Gastroesophageal sphincter (tissue), 4 donors: Measurements from ENCODE around the gene FAM171A1. TPM values are rescaled to one million over a fixed set of nuclear protein-coding genes. Genes with fewer than 3 reads are reported as not detected.
A peak's percentile ranks its signal among the peaks of the same experiment; 100 is the strongest.

Experiments
- ATAC-seq: fragments of 150-250 bp; one replicate; pipeline ENCODE4 v1.9.1; 2016; ENCODE audit warnings: mild to moderate bottlenecking, moderate library complexity
- H3K27ac ChIP-seq, 4 donors: fragments of 200-600 bp; sonication (generic) in 3 of 4; 1 replicate in 3 of 4; 2 replicates in 1 of 4; pipeline ENCODE4 v1.5.1; 2016 to 2019
- H3K27me3 ChIP-seq: fragments of 200-600 bp; sonication (generic); one replicate; pipeline ENCODE4 v1.5.1; 2019
- H3K36me3 ChIP-seq, 2 donors: fragments of 200-600 bp; sonication (generic); one replicate each; pipeline ENCODE4 v1.5.1; 2019; ENCODE audit warnings: control low read depth in 1 of 2
- H3K4me1 ChIP-seq, 3 donors: fragments of 200-600 bp; sonication (generic); 1 replicate in 2 of 3; 2 replicates in 1 of 3; pipeline ENCODE4 v1.5.1; 2016 to 2019; ENCODE audit warnings: control low read depth in 2 of 3
- H3K4me3 ChIP-seq, 2 donors: fragments of 200-600 bp; sonication (generic); one replicate each; pipeline ENCODE4 v1.5.1; 2019; ENCODE audit warnings: mild to moderate bottlenecking in 1 of 2, moderate library complexity in 1 of 2
- H3K9me3 ChIP-seq, 3 donors: fragments of 200-600 bp; sonication (generic); one replicate each; pipeline ENCODE4 v1.5.1; 2017 to 2019; ENCODE audit warnings: control low read depth in 2 of 3
- EP300 ChIP-seq: sonication (generic); formaldehyde crosslinking; IDR thresholded peaks from one replicate; pipeline ENCODE4 v1.6.1; 2017; ENCODE audit warnings: antibody characterized with exemption, mild to moderate bottlenecking
- POLR2A ChIP-seq, 2 donors: fragments of 450-650 bp; IDR thresholded peaks; one replicate each; pipeline ENCODE4 v1.6.1; 2017; ENCODE audit warnings: antibody characterized with exemption in 2 of 2, mild to moderate bottlenecking in 2 of 2, moderate library complexity in 1 of 2
- POLR2AphosphoS5 ChIP-seq: sonication (generic); formaldehyde crosslinking; IDR thresholded peaks from one replicate; pipeline ENCODE4 v1.6.1; 2017; ENCODE audit warnings: antibody characterized with exemption
- WGBS, 2 donors: methylation state at CpG; one replicate each; pipeline ENCODE4 v1.1.5; 2018; ENCODE audit warnings: low coverage in 1 of 2; 5-methylcytosine and 5-hydroxymethylcytosine counted together
- total RNA-seq, 4 donors: library from RNA; depleted of rRNA; stranded (reverse); fragments of >200 nt; gene quantifications; one replicate each; pipeline ENCODE4 v1.1.0, GENCODE V29; 2016
- TF ChIP-seq, protein P1 (sequence below), 4 experiments: fragments of 200-600 bp in 2 of 4; fragments of 450-650 bp in 2 of 4; sonication (generic) in 1 of 4; IDR thresholded peaks; one replicate each; pipeline ENCODE4 v1.5.1; 2017 to 2019; ENCODE audit warnings: antibody characterized with exemption in 4 of 4, mild to moderate bottlenecking in 2 of 4, moderate library complexity in 2 of 4

Gene FAM171A1
- total RNA-seq, 4 donors from 2014 or later = 5.0 to 15.5 (median 13.6) TPM

DNA sequence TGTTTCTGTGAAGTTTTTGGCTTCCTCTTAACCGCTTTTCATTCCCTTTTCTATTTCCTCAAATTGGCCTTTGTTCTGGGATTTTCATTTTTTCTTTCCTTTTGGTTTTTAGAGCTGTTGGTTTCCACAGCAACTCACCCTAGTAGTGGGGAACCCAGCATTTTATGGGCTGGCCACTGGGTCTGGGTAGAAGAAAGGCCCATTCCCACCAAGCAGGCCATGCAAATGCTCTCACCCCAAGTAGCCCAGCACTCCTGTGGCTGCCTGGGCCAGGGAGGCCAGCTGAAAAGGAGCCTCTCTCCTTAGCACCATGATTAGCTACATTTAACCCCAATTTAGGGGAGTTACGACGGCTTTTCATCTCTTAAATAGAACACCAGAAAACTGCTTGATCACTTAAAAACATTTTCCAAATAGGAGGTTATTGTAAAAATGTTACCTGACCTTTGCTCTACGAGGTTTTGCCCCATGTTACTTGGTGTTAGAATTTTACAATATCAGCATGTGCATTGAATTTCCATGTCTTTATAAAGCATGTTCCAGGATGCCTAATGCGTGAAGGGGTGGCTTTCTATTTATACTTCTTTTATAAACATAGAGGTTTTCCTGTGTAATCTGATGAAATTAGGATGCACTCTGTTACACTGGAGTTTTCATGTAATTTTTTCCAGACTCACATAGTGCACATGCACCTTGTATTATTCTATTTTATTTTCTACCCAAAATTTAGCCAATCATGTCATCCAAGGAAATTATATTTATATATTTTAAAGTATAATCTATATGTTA is 75.4 kb downstream of the FAM171A1 start:
- peak overlapping the region in 2 of 4 donors; percentile 11 to 29 for H3K27ac ChIP-seq
- H3K9me3 ChIP-seq = no peaks in the 10 kb centered on the region
- no peaks in the 10 kb centered on the region for H3K27me3 ChIP-seq
- no peak overlapping the region for H3K4me3 ChIP-seq
- 74 to 100% methylated on average over 3 to 5 of the region's 5 CpGs for whole genome bisulfite sequencing, 2 donors
- no peak for ATAC-seq
- TF ChIP-seq POLR2A (IDR thresholded peaks at IDR 0.05) (no peak), EP300 (no peak), POLR2AphosphoS5 (no peak)
- peaks cover 0 to 16% (median 0%) of the 10 kb centered on the region in 3 donors for H3K4me1 ChIP-seq
- H3K36me3 ChIP-seq = no peaks in the 10 kb centered on the region

DNA sequence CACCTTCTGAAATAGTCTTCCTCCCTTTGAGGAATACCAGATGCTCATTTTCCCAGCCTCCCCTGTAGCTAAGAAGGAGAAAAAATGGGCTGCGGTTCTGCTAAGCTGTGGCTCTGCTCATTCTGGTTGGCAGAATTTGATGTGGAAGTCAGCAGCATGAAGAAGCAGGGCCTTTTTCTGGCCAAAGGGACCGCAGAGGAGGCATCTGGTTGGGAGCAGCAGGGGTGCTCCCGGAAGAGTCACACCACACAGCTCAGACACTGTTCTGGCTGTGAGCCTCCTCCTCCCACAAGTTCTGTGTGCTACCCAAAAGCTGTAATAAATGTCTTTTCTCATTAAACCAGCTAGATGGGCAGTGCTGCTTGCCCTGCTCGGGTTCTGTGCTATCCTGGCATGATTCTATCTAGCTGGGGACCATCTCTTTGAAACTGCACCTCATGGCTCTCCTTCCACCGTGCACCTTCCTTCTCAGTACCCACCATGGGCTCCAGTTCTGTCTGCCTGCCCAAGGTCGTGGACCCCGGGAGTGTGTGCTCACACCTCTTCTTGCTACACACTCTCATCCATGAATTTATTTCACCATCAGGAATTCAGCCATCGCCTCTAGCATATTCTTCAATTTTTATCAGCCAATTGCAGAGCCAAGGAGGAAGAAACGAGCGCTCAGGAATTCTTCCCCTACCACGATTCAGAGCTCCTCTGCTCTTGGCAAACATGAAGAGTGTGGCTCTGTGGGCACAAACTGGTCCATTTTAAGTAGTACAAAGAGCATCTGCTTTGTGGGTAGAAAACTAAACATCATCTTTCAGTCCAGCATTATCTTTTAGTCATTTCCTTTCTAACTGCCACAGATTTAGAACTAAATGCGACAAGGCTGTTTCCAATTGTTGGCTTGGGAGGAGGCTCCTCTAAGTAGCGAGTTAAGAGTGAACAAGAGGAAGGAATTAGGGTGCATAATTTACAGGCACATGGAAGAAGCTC is 76.9 kb downstream of the FAM171A1 start:
- 56 to 79% methylated on average over 8 to 12 of the region's 13 CpGs for WGBS, 2 donors
- TF ChIP-seq POLR2A (IDR thresholded peaks at IDR 0.05) = no peak
- TF ChIP-seq EP300 = no peak
- TF ChIP-seq POLR2AphosphoS5 = no peak
- TF ChIP-seq, protein P1, sequence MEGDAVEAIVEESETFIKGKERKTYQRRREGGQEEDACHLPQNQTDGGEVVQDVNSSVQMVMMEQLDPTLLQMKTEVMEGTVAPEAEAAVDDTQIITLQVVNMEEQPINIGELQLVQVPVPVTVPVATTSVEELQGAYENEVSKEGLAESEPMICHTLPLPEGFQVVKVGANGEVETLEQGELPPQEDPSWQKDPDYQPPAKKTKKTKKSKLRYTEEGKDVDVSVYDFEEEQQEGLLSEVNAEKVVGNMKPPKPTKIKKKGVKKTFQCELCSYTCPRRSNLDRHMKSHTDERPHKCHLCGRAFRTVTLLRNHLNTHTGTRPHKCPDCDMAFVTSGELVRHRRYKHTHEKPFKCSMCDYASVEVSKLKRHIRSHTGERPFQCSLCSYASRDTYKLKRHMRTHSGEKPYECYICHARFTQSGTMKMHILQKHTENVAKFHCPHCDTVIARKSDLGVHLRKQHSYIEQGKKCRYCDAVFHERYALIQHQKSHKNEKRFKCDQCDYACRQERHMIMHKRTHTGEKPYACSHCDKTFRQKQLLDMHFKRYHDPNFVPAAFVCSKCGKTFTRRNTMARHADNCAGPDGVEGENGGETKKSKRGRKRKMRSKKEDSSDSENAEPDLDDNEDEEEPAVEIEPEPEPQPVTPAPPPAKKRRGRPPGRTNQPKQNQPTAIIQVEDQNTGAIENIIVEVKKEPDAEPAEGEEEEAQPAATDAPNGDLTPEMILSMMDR (IDR thresholded peaks at IDR 0.05) = no peak

DNA sequence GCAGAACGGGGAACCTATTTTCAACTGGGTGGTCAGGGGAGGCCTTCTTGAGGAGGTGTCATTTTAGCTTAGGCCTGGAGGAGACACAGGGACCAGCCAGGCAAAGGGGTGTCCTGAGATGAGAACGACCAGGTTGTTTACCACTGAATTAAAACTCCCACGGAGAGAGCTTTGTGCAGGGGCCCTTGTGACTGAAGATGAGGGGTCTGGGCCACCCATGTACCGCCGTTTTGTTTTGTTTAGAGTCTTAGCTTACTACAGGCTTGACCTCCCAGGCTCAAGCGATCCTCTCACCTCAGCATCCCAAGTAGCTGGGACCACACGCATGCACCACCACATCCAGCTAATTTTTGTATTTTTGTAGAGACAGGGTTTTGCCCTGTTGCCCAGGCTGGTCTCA is 80.4 kb downstream of the FAM171A1 start:
- TF ChIP-seq POLR2A (IDR thresholded peaks at IDR 0.05) = no peak
- TF ChIP-seq EP300 = no peak
- TF ChIP-seq, protein P1 (IDR thresholded peaks at IDR 0.05) = no peak
- no peak for TF ChIP-seq POLR2AphosphoS5
- H3K36me3 ChIP-seq = no peaks in the 10 kb centered on the region
- ATAC-seq = no peak

More for the DNA sequence above, 76.9 kb downstream of the FAM171A1 start:
- Histone ChIP-seq H3K4me1 (peaks cover 0 to 16% (median 0%) of the 10 kb centered on the region in 3 donors), H3K27me3 (no peaks in the 10 kb centered on the region), H3K4me3 (no peak overlapping the region), H3K27ac (peak overlapping the region in 1 of 4 donors; percentile 24), H3K9me3 (no peaks in the 10 kb centered on the region), H3K36me3 (no peaks in the 10 kb centered on the region)
- ATAC-seq = no peak

DNA sequence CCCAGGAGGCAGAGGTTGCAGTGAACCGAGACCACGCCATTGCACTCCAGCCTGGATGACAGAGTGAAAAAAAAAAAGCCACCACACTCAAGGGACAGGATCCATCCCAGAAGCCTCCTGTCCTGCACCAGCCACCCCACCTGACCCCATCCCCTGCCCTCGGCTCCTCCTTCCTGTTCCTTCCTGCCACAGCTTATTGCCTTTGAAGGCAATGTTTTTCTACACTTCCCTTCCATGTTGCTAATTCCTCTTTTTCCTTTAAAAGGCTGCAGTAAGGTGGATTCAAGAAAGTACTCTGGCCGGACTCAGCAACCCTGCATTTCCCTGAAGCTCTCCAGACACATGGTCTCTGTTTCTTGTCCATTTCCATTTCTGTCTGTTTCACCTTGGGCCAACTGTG is 80.9 kb downstream of the FAM171A1 start:
- H3K4me3 ChIP-seq = no peak overlapping the region
- no peaks in the 10 kb centered on the region for H3K27me3 ChIP-seq
- 81% methylated on average over 4 of the region's 4 CpGs; no CpG with 5 or more reads in 1 of the 2 donors for WGBS, 2 donors
- peaks cover 0 to 9% (median 0%) of the 10 kb centered on the region in 3 donors for H3K4me1 ChIP-seq
- no peaks in the 10 kb centered on the region for H3K36me3 ChIP-seq
- TF ChIP-seq, protein P1 (IDR thresholded peaks at IDR 0.05) = no peak
- TF ChIP-seq POLR2A (IDR thresholded peaks at IDR 0.05) = no peak
- TF ChIP-seq EP300 = no peak
- TF ChIP-seq POLR2AphosphoS5 = no peak
- H3K9me3 ChIP-seq = no peaks in the 10 kb centered on the region
- no peak for ATAC-seq
- no peak overlapping the region for H3K27ac ChIP-seq

More for the DNA sequence above, 80.4 kb downstream of the FAM171A1 start:
- no peaks in the 10 kb centered on the region for H3K9me3 ChIP-seq
- peaks cover 0 to 14% (median 0%) of the 10 kb centered on the region in 3 donors for H3K4me1 ChIP-seq
- 74 to 86% methylated on average over 3 to 7 of the region's 7 CpGs for WGBS, 2 donors
- H3K27ac ChIP-seq = no peak overlapping the region
- H3K4me3 ChIP-seq = no peak overlapping the region
- no peaks in the 10 kb centered on the region for H3K27me3 ChIP-seq

DNA sequence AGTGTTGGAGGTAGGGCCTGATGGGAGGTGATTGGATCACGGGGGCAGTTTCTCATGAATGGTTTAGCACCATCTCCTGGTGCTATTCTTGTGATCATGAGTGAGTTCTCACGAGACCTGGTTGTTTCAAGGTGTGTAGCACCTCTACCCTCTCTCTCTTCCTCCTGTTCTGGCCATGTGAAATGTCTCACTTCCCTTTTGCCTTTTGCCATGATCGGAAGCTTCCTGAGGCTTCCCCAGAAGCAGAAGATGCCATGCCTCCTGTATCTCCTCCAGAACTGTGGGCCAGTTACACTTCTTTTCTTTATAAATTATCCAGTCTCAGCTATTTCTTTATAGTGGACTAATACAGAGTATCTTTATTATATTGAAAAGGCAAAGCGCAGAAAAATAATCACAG is 90.1 kb downstream of the FAM171A1 start:
- no peak overlapping the region for H3K4me3 ChIP-seq
- no peaks in the 10 kb centered on the region for H3K27me3 ChIP-seq
- H3K9me3 ChIP-seq = no peaks in the 10 kb centered on the region
- TF ChIP-seq EP300 (no peak), POLR2AphosphoS5 (no peak)
- WGBS, 2 donors = 56 to 67% methylated on average over 2 to 4 of the region's 4 CpGs
- H3K36me3 ChIP-seq = peaks cover 0 to 53% of the 10 kb centered on the region in 2 donors
- ATAC-seq = no peak
- no peaks in the 10 kb centered on the region for H3K4me1 ChIP-seq
- no peak overlapping the region for H3K27ac ChIP-seq
